SK-N-SH treated with all-trans-retinoic acid at 6 μM for 48 hours (cell line): ENCODE data around the gene RBM38.

ENCODE experiments used
- ARNTL ChIP-seq: fragments of 450-650 bp; formaldehyde crosslinking; IDR thresholded peaks from 2 replicates; pipeline ENCODE4 v1.5.0; 2020; ENCODE audit warnings: low read depth, mild to moderate bottlenecking, moderate library complexity, borderline replicate concordance
- OSR1 ChIP-seq: fragments of 250-450 bp; sonication (Bioruptor Pico); IDR thresholded peaks from 2 replicates; pipeline ENCODE4 v1.8.0; 2022; ENCODE audit warnings: moderate library complexity, mild to moderate bottlenecking, inconsistent platforms
- PPARA ChIP-seq: fragments of 250-450 bp; sonication (Bioruptor Pico); IDR thresholded peaks from 2 replicates; pipeline ENCODE4 v1.5.0; 2020; ENCODE audit warnings: mild to moderate bottlenecking, borderline replicate concordance
- ZFP3 ChIP-seq: fragments of 250-450 bp; sonication (Bioruptor Pico); IDR thresholded peaks from 2 replicates; pipeline ENCODE4 v1.5.0; 2020; ENCODE audit warnings: mild to moderate bottlenecking, moderate library complexity
- ZFP30 ChIP-seq: fragments of 450-650 bp; formaldehyde crosslinking; IDR thresholded peaks from 2 replicates; pipeline ENCODE4 v1.5.0; 2022; ENCODE audit warnings: mild to moderate bottlenecking, moderate library complexity
- ZNF565 ChIP-seq: fragments of 450-650 bp; formaldehyde crosslinking; conservative IDR thresholded peaks from 2 replicates; pipeline ENCODE4 v1.5.0; 2020; ENCODE audit warnings: low read depth, mild to moderate bottlenecking, moderate library complexity
- TF ChIP-seq, protein P1 (sequence below): fragments of 250-450 bp; sonication (Bioruptor Pico); IDR thresholded peaks from 2 replicates; pipeline ENCODE4 v1.5.1; 2020; ENCODE audit warnings: low read depth, mild to moderate bottlenecking, moderate library complexity

DNA sequence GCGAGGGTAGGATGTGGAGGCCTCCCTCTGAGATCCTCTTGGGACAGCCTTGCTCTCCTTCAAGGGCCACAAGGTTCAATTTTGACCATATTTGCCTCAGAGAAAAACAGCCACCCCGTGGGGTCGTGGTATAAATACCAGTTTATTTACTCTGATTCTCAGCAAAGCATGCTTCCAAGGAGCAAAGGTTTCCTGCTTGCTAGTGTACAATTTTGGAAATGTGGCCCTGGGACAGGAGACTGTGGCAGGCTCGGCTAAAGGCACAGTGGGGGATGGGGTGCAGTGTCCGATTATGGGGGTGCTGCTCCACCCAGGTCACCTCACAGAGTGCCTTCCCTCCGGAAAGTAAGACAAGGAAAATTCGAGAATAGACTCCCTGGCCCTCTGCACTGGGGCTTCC, 31.1 kb downstream of the RBM38 start:
- TF ChIP-seq OSR1 (CRISPR knock-in tag) (no peak), ZFP3 (CRISPR knock-in tag) (no peak), ARNTL (no peak), ZFP30 (CRISPR knock-in tag) (no peak), PPARA (CRISPR knock-in tag) (no peak), ZNF565 (CRISPR knock-in tag) (no peak)
- TF ChIP-seq, protein P1, sequence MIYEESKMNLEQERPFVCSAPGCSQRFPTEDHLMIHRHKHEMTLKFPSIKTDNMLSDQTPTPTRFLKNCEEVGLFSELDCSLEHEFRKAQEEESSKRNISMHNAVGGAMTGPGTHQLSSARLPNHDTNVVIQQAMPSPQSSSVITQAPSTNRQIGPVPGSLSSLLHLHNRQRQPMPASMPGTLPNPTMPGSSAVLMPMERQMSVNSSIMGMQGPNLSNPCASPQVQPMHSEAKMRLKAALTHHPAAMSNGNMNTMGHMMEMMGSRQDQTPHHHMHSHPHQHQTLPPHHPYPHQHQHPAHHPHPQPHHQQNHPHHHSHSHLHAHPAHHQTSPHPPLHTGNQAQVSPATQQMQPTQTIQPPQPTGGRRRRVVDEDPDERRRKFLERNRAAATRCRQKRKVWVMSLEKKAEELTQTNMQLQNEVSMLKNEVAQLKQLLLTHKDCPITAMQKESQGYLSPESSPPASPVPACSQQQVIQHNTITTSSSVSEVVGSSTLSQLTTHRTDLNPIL (CRISPR knock-in tag), result no peak
